ENCODE data around the gene AGXT2. TPM values are rescaled to one million over a fixed set of nuclear protein-coding genes. Genes with fewer than 3 reads are reported as not detected.

The AGXT2 gene
- total and polyA plus RNA-seq, 9 of the 15 experiments (the other 6 are each of a cell fraction or from before 2014, with no cell fraction given), result not detected

DNA sequence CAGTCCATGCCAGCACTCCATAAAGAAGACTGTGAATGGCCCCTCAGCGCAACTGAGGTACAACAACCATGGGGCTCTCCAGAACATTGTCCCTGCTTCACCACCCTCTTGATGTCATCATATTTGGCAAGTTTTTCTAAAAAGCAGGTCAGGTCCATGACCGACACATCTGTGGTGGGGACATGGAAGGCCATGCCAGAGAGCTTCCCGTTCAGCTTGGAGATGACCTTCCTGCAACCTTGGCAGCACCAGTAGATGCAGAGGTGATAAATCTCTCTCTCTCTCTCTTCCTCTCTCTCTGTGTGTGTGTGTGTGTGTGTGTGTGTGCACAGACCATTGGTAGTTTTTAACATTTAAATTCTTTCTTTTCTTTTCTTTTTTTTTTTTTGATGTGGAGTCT lies 35.4 kb upstream of the AGXT2 start:
- no peak overlapping the region for H3K9ac ChIP-seq (ENCODE audit: insufficient read depth in 1 of 2, low read depth in 2 of 2, low read length in 2 of 2)
- ATAC-seq (no peak), FAIRE-seq (no peak), DNase-seq (ENCODE audit: extremely low read depth in 1 of 4, low spot score in 3 of 4) (no peak)
- no peaks in the 10 kb centered on the region for H4K20me1 ChIP-seq (replicated peaks; ENCODE audit: control insufficient read depth, insufficient read depth, low read length)
- WGBS (ENCODE audit: insufficient coverage, low coverage, missing lambda C conversion rate), result 0% methylated on average over 3 of the region's 3 CpGs
- intact Hi-C loops (cut with micrococcal nuclease) (no loop called here), in situ Hi-C loops (cut with MboI) (no loop called here)
- H3K9me3 ChIP-seq (replicated peaks; ENCODE audit: control insufficient read depth, insufficient read depth, low read depth, low read length), result no peaks in the 10 kb centered on the region
- H3K27me3 ChIP-seq (ENCODE audit: control insufficient read depth in 2 of 2, insufficient read depth in 2 of 2, low read length in 2 of 2), result no peaks in the 10 kb centered on the region; a peak in 1 of 5 replicates
- no peaks in the 10 kb centered on the region for H3K36me3 ChIP-seq (ENCODE audit: control insufficient read depth, insufficient read depth, low read length)
- BruUV-seq (replicated peaks), result no TSS peak
- no peaks in the 10 kb centered on the region for H3K9me1 ChIP-seq (ENCODE audit: control insufficient read depth, insufficient read depth, low read length)
- H3K27ac ChIP-seq (ENCODE audit: extremely low read depth, low read depth, low read length), result no peak overlapping the region
- no peak overlapping the region for H3K4me3 ChIP-seq
- H3K4me1 ChIP-seq (replicated peaks in 1 of 2; ENCODE audit: control insufficient read depth in 2 of 2, insufficient read depth in 2 of 2, low read length in 2 of 2), result no peaks in the 10 kb centered on the region
- no peak overlapping the region for H2AFZ ChIP-seq (ENCODE audit: low read depth, low read length)
- ChIA-PET CTCF (ENCODE audit: low intra/inter-chr PET ratio) (no interaction called here), POLR2A (no interaction called here)
- H3K79me2 ChIP-seq (ENCODE audit: control insufficient read depth, insufficient read depth, low read length), result no peaks in the 10 kb centered on the region
- H3K4me2 ChIP-seq (ENCODE audit: insufficient read depth, low read length), result no peak overlapping the region
- TF ChIP-seq POLR2AphosphoS2 (IDR thresholded peaks at IDR 0.05; ENCODE audit: low read length) (no peak), MTA2 (IDR thresholded peaks at IDR 0.05; ENCODE audit: low read depth) (no peak), SNRNP70 (optimal IDR thresholded peaks at IDR 0.05; ENCODE audit: low read depth, low read length) (no peak), CSDE1 (IDR thresholded peaks at IDR 0.05) (no peak), NFE2 (IDR thresholded peaks at IDR 0.05; ENCODE audit: low read depth) (no peak), ATF3 (IDR thresholded peaks at IDR 0.05) (no peak), ATF3 (CRISPR knock-in tag; conservative IDR thresholded peaks at IDR 0.05) (no peak), SMC3 (conservative IDR thresholded peaks at IDR 0.05; ENCODE audit: insufficient read depth, low read depth, low read length) (no peak), ZNF551 (CRISPR knock-in tag; IDR thresholded peaks at IDR 0.05) (no peak), CBX1 (IDR thresholded peaks at IDR 0.05; ENCODE audit: low read depth) (no peak), ZNF384 (IDR thresholded peaks at IDR 0.05; ENCODE audit: low read depth, low read length) (no peak), PCBP1 (IDR thresholded peaks at IDR 0.05; ENCODE audit: low read depth, low read length, poor library complexity, severe bottlenecking) (no peak), ZNF57 (CRISPR knock-in tag; IDR thresholded peaks at IDR 0.05) (no peak), U2AF2 (optimal IDR thresholded peaks at IDR 0.05; ENCODE audit: low read depth, low read length) (no peak), CCAR2 (IDR thresholded peaks at IDR 0.05; ENCODE audit: low read depth, low read length) (no peak)
- TF ChIP-seq, protein P1, sequence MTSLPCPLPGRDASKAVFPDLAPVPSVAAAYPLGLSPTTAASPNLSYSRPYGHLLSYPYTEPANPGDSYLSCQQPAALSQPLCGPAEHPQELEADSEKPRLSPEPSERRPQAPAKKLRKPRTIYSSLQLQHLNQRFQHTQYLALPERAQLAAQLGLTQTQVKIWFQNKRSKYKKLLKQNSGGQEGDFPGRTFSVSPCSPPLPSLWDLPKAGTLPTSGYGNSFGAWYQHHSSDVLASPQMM (CRISPR knock-in tag; IDR thresholded peaks at IDR 0.05), result no peak
- TF ChIP-seq, protein P2, sequence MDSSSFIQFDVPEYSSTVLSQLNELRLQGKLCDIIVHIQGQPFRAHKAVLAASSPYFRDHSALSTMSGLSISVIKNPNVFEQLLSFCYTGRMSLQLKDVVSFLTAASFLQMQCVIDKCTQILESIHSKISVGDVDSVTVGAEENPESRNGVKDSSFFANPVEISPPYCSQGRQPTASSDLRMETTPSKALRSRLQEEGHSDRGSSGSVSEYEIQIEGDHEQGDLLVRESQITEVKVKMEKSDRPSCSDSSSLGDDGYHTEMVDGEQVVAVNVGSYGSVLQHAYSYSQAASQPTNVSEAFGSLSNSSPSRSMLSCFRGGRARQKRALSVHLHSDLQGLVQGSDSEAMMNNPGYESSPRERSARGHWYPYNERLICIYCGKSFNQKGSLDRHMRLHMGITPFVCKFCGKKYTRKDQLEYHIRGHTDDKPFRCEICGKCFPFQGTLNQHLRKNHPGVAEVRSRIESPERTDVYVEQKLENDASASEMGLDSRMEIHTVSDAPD (CRISPR knock-in tag; IDR thresholded peaks at IDR 0.05), result no peak
- TF ChIP-seq, protein P3, sequence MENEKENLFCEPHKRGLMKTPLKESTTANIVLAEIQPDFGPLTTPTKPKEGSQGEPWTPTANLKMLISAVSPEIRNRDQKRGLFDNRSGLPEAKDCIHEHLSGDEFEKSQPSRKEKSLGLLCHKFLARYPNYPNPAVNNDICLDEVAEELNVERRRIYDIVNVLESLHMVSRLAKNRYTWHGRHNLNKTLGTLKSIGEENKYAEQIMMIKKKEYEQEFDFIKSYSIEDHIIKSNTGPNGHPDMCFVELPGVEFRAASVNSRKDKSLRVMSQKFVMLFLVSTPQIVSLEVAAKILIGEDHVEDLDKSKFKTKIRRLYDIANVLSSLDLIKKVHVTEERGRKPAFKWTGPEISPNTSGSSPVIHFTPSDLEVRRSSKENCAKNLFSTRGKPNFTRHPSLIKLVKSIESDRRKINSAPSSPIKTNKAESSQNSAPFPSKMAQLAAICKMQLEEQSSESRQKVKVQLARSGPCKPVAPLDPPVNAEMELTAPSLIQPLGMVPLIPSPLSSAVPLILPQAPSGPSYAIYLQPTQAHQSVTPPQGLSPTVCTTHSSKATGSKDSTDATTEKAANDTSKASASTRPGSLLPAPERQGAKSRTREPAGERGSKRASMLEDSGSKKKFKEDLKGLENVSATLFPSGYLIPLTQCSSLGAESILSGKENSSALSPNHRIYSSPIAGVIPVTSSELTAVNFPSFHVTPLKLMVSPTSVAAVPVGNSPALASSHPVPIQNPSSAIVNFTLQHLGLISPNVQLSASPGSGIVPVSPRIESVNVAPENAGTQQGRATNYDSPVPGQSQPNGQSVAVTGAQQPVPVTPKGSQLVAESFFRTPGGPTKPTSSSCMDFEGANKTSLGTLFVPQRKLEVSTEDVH (IDR thresholded peaks at IDR 0.05; ENCODE audit: low read depth, partially characterized antibody), result no peak

Data from K562 (cell line).